HUES6 (cell line): ENCODE results near the gene SP110.
"Not testable (repeated sequence)": the region's sequence is repeated elsewhere in the genome, so short reads cannot be mapped to it uniquely, and the experiment has no call there.

Source experiments
- H3K27ac ChIP-seq: 2 replicates; pipeline ENCODE4 v1.7.0; 2013; ENCODE audit warnings: low read depth, mild to moderate bottlenecking, low read length, inconsistent platforms
- H3K27me3 ChIP-seq: 2 replicates; pipeline ENCODE4 v1.6.1; 2013; ENCODE audit warnings: low read length; ENCODE audit not compliant: control insufficient read depth, insufficient read depth
- H3K36me3 ChIP-seq: 2 replicates; pipeline ENCODE4 v1.6.1; 2013; ENCODE audit warnings: low read length; ENCODE audit not compliant: control insufficient read depth, insufficient read depth
- H3K4me1 ChIP-seq: 2 replicates; pipeline ENCODE4 v1.6.1; 2013; ENCODE audit warnings: low read length; ENCODE audit not compliant: control insufficient read depth, insufficient read depth
- H3K4me3 ChIP-seq: 2 replicates; pipeline ENCODE4 v1.5.1; 2013; ENCODE audit warnings: low read depth, low read length
- H3K9ac ChIP-seq: one replicate; pipeline ENCODE4 v1.6.1; 2013; ENCODE audit warnings: mild to moderate bottlenecking, low read length
- H3K9me3 ChIP-seq: 2 replicates; pipeline ENCODE4 v1.6.1; 2013; ENCODE audit warnings: low read depth, low read length; ENCODE audit not compliant: control insufficient read depth, insufficient read depth

SP110 gene

GRCh38 chr2:230124757-230125431 lies 94.9 kb downstream of the SP110 start:
- no peaks in the 10 kb centered on the region for H3K27me3 ChIP-seq
- H3K36me3 ChIP-seq: no peaks in the 10 kb centered on the region
- H3K9me3 ChIP-seq: peaks cover 9% of the 10 kb centered on the region
- H3K27ac ChIP-seq: no peak overlapping the region
- no peak overlapping the region for H3K9ac ChIP-seq
- H3K4me3 ChIP-seq: no peak overlapping the region
- no peaks in the 10 kb centered on the region for H3K4me1 ChIP-seq

GRCh38 chr2:230124235-230124634 lies 95.5 kb downstream of the SP110 start:
- H3K4me3 ChIP-seq: no peak overlapping the region
- no peaks in the 10 kb centered on the region for H3K27me3 ChIP-seq
- no peaks in the 10 kb centered on the region for H3K36me3 ChIP-seq
- H3K9ac ChIP-seq: no peak overlapping the region
- peaks cover 14% of the 10 kb centered on the region for H3K9me3 ChIP-seq
- no peak overlapping the region for H3K27ac ChIP-seq
- no peaks in the 10 kb centered on the region for H3K4me1 ChIP-seq

- not testable (repeated sequence) for H3K4me1 ChIP-seq, H3K27ac ChIP-seq, H3K27me3 ChIP-seq, H3K4me3 ChIP-seq, H3K9ac ChIP-seq, H3K36me3 ChIP-seq
- peaks cover 14% of the 10 kb centered on the region for H3K9me3 ChIP-seq
These were observed 99.4 kb downstream of the SP110 start for GRCh38 chr2:230120376-230120775.

- H3K36me3 ChIP-seq, H3K9ac ChIP-seq, H3K4me1 ChIP-seq, H3K27me3 ChIP-seq, H3K27ac ChIP-seq, H3K4me3 ChIP-seq: not testable (repeated sequence)
- H3K9me3 ChIP-seq: peaks cover 14% of the 10 kb centered on the region
These were observed 100.0 kb downstream of the SP110 start for GRCh38 chr2:230119827-230120226.
